HTERT RPE-1 (cell line): Measurements from ENCODE around the gene GC.
"Not testable (repeated sequence)": the region's sequence is repeated elsewhere in the genome, so short reads cannot be mapped to it uniquely, and the experiment has no call there.

Experiments
- in situ Hi-C: fragments of 300-500 bp; cut with MboI; formaldehyde crosslinking; loops from 4 replicates; pipeline ENCODE4 v1.14.3; 2020; ENCODE audit warnings: low sequenced_read_pairs

GC gene, protein sequence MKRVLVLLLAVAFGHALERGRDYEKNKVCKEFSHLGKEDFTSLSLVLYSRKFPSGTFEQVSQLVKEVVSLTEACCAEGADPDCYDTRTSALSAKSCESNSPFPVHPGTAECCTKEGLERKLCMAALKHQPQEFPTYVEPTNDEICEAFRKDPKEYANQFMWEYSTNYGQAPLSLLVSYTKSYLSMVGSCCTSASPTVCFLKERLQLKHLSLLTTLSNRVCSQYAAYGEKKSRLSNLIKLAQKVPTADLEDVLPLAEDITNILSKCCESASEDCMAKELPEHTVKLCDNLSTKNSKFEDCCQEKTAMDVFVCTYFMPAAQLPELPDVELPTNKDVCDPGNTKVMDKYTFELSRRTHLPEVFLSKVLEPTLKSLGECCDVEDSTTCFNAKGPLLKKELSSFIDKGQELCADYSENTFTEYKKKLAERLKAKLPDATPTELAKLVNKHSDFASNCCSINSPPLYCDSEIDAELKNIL

DNA sequence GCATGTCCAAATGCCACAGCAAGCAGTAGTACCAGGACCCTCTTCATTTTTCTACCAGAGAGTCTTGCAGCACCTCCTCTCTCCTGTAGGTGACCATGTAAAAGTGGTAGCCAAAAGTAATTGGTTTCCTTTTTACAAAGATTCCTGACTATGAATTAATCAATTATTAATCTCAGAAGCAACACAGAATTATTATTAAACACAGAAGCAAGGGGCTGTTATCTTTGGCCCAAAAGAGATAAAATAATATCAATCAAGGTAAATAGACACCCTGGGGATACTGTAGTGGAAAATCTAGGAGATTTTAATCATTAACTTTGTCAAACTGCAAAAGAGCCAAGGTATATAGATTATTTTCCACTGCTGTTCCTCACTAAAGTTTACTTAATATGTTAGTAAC is at the start of gene GC:
Gene GC, minus strand, starts transcription at position 108 of the 400 bp plus-strand sequence. Its CDS starts 61 bp downstream, at position 47.
- in situ Hi-C loops = no loop called here

DNA sequence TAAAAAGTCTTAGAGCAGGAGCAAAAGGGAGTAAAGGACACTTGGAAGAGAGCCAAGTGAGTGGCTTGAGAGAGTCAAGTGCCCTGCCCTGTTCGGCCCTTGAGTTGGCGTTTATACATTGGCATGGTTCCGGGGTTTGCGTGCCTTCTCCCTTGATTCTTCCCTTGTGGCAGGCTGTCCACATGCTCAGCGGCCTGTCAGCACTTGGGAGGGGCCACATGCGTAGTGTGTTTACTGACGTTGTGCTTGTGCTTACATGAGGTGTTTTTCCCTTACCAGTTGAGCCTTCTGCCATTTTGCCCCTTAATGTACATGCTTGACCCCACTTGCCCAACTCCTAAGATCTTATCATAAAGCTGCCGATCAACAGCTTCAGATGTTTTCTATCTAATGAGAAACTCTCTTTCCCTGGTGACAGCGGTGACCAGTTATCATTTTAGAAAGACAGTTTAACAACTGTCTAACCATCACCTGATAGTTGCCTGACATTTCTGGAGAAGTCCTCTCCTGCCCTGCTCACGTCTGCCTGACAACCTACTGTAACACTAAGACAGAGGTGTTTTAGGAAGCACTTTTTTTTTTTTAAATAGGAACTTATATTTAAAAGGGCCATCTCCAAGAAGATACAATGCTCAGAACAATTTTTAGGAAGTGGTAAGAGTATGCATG is 49.5 kb upstream of the GC start:
- in situ Hi-C loops = no loop called here

DNA sequence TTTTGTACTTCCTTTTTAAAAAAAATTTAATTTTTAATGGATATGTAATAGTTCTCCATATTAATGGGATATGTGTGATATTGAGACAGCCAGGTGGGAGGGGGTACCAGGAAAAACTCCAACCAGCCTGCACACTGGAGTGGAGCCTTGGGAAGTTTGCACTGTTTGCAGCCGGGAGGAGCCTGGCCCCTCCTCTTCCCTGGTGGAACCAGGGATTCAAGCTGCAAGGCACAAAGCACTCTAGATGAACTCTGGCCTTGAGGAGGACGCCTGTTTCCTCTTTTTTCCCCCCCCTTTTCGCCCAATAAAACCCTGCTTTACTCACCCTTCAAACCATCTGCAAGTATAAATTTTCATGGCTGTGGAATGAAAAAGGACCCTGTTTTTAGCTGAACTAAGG is 48.2 kb upstream of the GC start:
- in situ Hi-C loops = no loop called here

DNA sequence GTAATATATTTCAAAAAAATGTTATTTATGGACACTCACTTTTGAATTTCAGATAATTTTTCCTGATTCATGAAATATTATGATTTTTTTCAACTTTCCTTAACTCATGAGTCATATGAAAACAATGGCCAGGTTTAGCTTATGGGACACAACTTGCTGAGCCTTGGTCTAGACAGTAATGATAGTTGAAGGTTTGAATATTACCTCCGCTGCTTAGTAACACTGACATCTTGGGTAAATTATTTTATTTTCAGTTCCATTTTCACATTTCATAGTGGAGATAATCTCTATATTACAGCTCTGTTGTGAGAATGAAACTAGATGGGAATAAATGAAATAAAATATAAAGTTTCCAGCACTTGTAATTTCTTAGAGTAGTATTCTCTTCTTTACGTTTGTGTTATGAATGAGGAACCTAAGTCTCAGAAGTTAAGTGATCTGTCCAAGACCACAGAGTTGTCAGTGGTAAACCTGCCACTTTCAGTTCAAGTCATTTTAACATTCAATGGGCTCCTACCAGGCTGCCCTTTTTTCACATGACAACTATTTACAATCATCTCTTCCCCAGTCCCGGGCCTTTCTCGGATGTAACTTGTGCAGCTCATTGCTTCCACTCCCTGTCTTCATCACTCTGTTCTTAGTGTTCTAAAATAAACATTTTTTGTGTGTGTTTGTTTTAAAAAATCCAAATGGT is 46.8 kb upstream of the GC start:
- in situ Hi-C loops = no loop called here

DNA sequence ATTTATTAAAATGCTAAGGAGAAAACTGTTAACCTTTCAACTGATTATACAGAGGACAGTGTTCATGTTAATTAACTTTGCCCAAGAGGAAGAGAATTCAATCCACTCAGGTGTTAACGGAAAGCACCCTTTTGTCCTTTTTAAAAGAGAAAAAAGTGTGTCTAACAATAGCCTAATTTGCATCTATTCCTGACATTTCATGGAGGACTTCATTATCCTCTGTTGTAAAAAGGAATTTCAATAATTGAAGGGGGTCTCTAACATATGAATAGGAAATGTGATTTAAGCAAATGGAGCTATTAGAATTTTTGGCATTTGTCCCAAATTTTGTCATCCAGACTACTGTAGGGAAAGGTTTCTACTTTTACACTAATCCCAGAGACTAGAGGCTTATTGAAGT is 44.6 kb upstream of the GC start:
- in situ Hi-C loops = no loop called here

DNA sequence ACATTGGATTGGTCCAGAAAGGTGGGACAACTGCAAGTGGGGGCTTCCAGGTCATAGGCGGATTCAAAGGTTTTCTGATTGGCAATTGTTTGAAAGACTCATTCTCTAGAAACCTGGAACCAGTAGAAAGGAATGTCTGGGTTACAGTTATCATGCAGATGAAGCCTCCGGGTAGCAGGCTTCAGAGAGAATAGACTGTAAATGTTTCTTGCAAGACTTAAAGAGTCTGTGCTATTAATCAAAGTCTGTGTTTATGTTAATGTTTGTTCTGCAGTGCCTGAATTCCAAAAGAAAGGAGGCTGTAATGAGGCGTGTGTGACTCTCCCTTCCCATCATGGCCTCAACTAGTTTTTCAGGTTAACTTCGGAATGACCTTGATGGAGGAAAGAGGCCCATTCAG is 43.9 kb upstream of the GC start:
- in situ Hi-C loops = no loop called here

DNA sequence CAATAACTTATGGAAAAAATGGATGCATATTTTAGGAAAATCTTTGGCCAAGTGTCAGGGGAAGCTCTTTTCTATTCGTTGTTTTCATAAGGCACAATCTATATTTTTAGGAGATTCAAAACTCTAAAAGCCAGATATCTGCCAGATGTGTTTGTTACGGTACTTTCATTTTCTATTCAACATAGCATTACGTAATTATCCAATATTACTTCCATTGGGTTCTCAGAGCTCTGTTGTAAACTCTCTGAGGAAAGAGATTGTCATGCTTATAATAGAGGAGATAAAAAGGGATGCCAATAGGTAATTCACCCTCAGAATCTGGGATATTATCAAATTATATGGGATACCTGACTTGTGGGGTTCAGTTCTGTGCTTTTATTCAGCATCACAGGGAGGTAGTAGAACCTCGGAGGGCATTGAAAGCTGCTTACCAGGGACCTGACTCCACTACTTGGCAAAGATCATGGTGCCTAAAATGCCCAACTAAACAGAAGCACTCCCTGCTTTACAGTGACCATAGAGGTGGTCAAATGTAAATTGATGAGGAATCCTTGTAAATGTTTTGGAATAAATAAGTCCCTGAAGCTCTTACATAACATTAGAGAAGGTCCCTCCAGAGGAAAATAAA is 32.9 kb upstream of the GC start:
- in situ Hi-C loops = no loop called here

DNA sequence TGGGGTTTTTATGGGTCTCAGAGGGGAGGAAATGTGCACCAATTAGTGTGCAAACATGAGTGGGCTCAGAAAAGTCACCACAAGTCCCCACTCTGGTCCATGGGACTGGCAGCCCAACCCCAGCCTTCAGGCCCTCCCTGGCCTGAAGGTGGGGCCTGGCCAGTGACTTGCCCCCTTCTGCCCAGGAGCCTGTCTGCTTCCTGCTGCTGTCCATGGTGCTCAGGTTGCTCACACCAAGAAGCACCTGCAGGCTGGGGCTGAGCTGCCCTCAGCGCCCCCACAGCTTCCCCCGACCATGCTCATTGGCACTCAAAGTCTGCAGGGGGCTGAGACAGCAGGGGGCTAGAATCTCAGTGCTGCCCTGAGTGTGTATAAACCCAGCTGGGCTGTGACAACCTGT is 30.6 kb upstream of the GC start:
- in situ Hi-C loops = no loop called here

DNA sequence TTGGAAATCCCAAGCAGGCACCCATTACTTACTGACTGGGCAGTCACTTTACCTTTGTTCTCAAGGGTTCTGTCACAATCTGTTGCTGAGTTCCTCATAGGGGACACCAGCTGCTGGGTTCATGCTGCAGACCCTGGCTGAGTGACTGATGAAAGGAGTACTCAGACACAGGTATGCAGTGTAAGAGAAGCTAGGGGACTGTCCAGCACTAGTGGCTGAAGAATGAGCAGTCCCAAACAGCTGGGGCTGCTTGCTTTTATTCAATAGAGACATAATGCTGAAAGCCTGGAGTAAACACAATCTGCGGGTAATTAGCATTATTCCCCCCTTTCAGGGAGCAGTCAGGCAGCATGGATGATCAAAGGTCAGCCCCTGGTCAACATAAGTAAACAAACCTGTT is 25.9 kb upstream of the GC start:
- in situ Hi-C loops = not testable (repeated sequence)

DNA sequence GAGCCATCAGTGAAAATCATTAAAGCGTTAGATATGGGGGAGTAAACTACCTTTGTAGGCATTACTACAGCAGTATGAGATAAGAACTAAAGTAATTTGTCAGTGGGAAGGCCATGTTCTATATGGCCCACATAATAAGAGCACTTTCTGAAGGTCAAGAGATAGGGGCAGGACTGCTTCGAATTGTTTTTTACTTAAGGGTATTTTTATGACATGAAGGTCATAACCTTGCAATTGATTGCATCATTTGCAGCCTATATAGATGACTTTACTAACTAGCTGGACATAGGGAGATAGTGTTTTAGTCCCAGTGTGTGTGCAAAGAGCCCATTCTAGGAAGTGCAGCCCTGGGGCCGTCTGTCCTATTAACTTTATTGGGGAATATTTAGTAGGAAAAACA is 23.6 kb upstream of the GC start:
- in situ Hi-C loops = no loop called here

DNA sequence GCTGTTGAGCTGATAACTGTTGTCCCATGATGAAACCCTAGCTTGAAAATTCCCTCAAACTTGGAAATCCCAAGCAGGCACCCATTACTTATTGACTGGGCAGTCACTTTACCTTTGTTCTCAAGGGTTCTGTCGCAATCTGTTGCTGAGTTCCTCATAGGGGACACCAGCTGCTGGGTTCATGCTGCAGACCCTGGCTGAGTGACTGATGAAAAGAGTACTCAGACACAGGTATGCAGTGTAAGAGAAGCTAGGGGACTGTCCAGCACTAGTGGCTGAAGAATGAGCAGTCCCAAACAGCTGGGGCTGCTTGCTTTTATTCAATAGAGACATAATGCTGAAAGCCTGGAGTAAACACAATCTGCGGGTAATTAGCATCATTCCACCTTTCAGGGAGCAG is 21.4 kb upstream of the GC start:
- in situ Hi-C loops = not testable (repeated sequence)

DNA sequence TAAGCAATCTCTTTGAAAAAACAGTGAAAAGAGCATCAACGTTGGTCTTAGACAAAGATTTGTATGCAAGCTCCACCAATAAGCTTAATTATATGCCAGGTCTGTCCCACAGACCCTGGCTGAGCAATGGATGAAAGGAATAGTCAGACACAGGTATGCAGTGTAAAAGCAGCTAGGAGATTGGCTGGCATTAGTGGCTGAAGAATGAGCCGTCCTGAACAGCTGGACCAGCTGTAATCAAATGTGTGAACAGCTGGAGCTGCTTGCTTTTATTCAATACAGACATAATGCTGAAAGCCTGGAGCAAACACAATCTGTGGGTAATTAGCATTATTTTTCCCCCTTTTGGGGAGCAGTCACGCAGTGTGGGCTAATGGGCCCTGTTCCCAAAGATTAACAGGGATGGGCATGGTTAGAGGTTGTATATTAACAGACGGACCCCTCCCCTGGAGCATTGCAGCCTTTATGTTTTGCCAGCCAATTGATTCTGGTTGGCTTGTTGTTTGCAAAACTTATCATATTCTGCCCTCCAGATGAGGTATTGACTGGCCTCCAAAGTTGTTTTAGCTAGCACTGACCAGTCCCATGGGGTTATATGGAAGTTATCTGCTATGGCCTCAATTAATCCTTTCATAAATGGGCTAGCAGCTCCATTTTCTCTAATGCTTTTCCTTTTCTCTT is 20.3 kb upstream of the GC start:
- in situ Hi-C loops = not testable (repeated sequence)

DNA sequence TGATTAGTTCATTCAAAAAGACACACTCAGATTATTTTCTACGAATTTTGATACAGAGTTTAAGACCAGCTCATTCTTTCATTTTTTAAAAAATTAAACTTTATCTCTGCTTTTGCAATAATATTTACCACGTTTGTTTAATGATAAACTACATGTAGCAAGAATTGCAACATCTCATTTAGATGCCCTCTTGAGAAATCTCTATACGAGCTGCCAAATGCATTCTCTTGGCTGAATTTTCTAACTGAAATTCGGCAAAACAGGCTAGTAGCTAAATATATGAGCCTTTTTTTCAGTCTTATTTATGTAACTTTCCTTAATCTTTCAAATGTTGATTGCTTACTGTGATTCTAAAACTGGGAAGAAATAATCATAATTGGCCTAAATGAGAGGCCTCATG is 2.1 kb upstream of the GC start:
- in situ Hi-C loops = no loop called here

DNA sequence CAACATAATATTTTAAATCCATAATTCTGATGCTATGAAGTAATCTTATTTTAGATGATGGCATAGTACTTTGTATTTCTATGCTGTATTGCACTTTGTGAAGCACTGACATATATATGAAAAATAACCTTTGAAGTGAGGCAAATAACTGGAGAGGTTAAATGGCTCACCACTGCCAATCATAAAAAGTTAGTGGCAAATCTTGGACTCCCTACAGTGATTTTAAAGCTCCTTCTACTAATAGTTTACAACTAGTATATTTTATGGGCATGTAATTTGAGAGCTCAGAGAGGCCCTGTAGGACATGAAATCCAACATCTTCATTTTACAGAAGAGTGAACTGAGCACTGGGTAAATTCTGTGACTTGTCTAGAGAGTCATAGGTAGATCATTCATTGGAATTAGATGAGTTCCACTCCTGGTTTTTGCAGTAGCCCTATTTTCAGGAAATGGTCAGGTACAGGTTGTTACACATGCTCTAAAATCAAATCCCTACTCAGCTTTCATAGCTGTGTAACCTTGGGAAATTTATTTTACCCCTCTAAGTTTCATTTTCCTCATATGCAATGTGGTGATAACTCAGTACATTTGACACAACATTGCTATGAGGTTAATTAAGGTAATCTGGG is 804 bp upstream of the GC start:
- in situ Hi-C loops = no loop called here

DNA sequence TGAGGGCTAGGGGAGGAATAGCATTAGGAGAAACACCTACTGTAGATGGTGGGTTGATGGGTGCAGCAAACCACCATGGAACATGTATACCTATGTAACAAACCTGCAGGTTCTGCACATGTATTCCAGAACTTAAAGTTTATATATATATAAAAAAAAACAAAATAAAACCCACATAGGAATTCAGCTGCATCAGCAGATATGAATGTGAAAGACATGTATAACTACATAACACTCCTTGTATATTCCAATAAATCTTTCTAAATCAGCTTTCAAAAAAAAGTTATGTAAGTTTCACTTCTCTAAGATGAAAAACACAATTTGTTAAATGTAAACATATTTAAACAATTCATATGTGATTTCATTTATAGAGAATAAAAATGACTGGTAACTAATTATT is 6.0 kb downstream of the GC start:
- in situ Hi-C loops = no loop called here

DNA sequence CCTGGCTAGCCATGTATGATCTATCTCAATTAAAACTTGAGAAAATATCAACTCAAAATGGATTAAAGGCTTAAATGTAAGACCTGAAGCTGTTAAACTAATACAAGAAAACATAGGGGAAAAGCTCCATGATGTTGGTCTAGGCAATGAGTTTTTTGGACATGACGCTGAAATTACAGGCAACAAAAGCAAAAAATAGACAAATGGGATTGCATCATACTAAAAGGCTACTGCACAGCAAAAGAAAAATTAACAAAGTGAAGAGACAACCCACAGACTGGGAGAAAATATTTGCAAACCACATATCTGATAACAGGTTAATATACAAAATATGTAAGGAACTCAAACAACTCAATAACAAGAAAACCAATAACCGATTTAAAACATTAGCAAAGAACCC is 8.4 kb downstream of the GC start:
- in situ Hi-C loops = no loop called here

DNA sequence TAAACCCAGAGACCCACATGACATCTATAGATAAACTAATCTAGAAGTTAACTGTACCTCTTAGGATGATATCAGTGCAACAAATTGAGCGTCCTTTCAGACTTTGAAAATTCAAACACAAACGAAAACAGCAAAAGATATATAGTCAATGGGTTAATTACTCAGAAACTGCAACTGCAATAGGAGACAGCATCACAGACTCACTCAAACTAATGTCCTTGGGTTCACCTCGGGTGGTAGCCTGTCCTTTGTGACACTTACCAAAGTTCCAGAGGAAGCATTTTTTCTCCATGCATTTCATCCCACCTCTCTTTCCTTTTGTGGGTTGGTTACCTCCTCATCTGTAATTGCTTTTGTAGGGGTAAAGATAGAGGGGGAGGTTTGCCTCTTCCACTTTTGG is 9.7 kb downstream of the GC start:
- in situ Hi-C loops = no loop called here

DNA sequence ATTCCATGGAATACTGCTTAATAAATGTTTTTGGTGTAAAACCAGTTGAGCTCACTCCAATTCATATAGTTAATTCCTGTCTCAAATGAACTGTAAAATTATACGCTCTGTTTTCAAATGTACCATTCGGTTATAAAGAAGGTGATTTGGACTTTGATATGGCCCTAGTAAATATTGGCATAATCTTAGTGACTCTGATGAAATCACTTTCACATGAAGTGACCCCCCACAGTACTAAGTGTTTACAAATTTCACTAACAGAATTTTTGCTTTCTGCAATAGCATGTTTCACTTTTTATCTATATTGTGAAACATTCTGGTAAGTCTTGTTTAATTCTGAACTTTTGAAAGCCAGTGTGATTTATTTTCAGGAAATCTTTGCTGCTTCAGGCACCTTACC is 10.9 kb downstream of the GC start:
- in situ Hi-C loops = no loop called here

DNA sequence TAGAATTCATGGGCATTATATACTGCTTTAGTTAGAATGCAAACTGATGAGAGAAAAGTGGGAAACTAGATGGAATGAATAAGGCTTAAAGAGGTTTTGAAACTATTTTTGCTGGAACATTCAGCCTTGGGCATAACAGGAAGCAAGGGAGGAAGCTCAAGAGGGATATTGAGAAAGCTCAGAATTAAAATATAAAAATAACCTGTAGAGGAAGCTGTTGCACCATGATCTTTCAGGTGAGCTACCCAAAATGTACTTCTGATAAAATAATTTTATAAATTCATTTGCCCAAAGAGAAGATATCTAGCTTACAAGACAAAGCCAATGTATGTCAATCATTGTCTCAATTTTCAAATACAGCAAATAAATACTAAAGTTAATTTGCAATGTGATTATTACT is 11.3 kb downstream of the GC start:
- in situ Hi-C loops = no loop called here

DNA sequence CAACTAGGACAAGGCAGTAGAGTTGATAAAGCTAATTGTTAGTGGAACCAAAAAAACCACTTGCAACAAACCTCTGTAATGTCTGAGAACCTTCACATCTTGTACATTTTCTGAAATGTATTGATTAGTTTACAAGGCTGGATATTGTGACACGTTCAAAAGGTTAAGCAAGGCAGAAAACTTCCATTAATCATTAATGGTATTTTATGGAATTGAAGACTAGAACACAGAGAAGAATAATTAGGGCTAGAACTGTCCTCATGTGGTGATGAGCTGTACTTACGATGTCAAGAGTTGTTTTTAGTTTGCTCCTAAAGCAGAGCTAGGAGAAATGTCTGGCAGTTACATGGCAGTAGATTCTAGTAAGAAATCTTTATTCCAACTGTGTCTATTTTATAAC is 12.3 kb downstream of the GC start:
- in situ Hi-C loops = no loop called here
